GM18519 (cell line): ENCODE results near the gene IGSF23.
"Not testable (repeated sequence)": the region's sequence is repeated elsewhere in the genome, so short reads cannot be mapped to it uniquely, and the experiment has no call there.

Source experiments
- ATAC-seq: cut with Tn5 transposase; IDR thresholded peaks from one replicate; pipeline ENCODE4 v1.9.1; 2021; ENCODE audit warnings: mild to moderate bottlenecking, moderate library complexity; ENCODE audit not compliant: unreplicated experiment, low FRiP score

Gene IGSF23

DNA sequence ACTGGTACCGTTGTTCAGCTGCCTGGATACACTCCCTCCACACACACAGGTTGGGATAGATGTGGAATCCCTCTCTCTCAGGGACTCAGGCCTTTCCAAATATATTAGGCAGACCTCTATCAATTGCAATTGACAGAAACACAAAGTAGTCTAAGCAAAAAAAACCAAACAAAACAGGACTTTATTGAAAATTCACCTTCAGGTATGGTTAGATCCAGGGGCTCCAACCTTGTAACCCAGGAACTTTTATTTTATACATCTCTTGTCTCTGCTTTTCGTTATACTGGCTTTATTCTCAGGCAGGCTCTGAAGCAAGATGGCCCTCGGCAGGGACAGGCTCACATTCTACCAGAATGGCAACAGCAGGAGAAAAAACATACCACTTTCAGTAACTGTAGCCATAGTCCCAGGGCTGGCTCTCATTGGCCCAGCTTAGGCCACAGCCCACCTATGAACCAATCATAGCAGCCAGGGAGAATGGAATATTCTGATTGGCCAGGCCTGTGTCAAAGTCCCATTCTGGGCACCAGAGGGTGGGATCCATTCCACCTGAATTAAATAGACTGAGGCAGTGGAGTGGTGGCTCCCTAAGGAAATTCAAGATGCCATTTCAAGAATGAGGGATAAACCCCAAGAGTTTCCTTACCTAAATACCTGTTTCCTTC lies 44.8 kb downstream of the IGSF23 start:
- ATAC-seq: no peak

DNA sequence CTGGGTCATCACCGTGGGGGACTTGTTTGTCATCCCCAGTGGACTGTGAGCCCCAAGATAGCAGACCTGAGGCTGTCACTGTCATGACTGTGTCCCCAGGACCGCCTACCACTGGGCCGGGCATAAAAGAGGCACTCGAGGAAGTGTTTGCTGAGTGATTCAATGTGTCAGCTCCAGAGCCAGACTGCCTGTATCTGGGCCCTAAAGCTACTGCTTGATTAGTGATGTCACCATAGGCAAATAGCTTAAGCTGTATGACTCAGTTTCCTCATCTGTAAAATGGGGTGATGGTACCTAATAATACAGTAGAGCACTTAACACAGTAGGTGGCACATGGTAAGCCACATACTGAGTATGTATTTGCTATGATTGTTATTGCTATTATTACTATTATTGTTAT lies 46.7 kb downstream of the IGSF23 start:
- no peak for ATAC-seq

DNA sequence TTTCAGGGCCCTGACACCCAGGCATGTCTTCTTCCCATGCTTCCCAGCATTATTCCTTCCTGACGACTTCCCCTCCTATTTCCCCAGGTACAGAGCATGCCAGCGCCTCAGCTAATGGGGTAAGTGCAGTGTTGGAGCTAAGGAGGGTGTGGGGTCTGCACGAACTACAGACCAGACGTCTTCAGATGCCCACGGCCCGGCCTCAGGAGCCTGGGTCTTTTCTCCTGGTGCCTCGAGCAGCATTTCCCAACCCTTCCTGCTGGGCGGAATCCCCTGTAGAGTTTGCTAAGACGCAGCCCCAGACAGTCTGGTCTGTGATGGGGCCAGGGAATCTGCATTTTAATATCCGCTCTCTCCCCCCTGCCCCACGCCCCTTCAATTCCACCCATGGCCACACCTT lies 47.8 kb downstream of the IGSF23 start:
- no peak for ATAC-seq

DNA sequence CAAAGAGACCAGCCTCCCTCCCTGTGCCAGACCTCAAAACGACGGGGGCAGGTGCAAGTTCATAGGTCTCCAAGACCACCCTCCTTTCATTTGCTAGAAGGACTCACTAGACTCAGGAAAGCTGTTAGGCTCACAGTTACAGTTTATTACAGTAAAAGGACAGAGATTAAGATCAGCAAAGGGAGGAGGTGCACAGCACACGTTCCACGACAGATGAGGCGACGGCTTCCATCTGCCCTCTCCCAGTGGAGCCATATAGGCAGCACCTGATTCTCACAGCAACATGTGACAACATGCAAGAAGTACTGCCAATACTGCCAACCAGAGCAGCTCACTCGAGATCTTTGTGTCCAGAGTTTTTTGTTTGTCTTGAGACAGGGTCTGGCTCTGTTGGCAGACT lies 48.5 kb downstream of the IGSF23 start:
- ATAC-seq: no peak

DNA sequence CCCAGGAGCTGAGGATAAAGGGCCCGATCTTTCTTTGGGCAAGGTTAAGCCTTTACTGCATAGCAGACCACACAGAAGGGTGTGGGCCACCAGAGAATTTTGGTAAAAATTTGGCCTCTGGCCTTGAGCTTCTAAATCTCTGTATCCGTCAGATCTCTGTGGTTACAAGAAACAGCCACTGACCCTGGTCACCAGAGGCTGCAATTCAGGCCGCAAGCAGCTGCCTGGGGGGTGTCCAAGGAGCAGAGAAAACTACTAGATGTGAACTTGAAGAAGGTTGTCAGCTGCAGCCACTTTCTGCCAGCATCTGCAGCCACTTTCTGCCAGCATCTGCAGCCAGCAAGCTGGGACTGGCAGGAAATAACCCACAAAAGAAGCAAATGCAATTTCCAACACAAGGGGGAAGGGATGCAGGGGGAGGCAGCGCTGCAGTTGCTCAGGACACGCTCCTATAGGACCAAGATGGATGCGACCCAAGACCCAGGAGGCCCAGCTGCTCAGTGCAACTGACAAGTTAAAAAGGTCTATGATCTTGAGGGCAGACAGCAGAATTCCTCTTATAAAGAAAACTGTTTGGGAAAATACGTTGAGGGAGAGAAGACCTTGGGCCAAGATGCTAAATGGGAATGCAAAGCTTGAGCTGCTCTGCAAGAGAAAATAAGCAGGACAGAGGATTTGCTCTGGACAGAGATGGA lies 49.5 kb downstream of the IGSF23 start:
- no peak for ATAC-seq

DNA sequence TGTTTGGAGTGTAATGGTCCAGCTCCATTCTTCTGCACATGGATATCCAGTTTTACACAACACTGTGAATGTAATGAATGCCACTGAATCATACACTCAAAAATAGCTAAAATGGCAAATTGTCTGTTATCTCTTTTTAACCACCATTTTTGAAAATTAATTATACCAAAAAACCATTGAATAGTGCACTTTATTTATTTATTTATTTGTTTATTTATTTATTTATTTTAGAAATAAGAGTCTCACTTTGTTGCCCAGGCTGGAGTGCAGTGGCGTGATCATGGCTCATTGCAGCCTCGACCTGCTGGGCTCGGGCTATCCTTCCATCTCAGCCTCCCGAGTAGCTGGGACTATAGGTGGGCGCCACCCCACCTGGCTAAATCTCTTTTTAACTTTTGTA lies 50.6 kb downstream of the IGSF23 start:
- no peak for ATAC-seq

DNA sequence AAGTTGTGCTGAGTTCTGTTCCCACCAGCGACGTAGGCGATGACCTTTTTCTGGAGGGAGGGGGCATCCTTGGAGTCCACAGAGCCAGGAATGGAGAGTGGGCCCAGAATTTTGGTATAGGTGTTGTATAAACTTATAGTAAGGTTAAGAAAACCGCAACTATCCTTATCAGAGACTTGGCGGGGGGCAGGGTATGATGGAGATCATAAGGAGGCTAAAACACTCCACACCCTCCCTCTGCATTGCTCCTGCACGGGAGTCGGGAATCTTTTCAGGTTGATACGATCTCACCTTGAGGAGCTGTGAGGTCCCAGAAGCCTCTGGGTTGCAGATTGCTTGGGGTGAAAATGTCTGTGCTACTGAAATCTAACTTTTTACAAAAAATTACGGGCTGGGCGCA lies 51.6 kb downstream of the IGSF23 start:
- ATAC-seq: no peak

DNA sequence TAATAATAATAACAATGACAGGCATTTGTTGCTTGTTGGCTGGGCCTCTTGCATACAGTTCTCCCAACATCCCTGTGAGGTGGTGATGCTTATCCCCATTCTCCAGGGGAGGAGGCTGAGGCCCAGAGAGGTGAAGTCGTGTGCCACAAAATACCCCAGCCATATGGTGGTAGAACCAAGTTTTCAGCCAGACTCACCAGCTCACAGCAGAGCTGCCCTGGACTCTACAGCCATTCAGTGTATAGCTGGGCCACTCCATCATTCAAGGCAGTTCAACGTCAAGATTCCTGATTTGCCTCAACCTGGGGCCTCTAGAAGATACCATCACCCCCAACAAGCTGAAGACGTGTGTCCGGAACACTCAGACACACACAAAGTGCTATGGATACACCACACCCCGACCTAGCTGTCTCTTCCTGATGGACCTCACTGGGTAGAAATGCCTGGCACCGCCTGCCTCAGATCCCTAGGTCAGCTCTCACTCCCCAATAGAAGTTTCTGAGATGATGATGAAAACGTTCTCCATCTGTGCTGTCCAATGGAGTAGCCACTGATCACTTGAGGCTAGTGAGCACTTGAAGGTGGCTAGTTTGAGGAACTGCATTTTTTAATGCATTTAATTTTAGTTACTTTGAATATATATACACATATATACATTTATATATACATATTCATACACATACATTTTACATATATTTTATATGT lies 53.6 kb downstream of the IGSF23 start:
- no peak for ATAC-seq

DNA sequence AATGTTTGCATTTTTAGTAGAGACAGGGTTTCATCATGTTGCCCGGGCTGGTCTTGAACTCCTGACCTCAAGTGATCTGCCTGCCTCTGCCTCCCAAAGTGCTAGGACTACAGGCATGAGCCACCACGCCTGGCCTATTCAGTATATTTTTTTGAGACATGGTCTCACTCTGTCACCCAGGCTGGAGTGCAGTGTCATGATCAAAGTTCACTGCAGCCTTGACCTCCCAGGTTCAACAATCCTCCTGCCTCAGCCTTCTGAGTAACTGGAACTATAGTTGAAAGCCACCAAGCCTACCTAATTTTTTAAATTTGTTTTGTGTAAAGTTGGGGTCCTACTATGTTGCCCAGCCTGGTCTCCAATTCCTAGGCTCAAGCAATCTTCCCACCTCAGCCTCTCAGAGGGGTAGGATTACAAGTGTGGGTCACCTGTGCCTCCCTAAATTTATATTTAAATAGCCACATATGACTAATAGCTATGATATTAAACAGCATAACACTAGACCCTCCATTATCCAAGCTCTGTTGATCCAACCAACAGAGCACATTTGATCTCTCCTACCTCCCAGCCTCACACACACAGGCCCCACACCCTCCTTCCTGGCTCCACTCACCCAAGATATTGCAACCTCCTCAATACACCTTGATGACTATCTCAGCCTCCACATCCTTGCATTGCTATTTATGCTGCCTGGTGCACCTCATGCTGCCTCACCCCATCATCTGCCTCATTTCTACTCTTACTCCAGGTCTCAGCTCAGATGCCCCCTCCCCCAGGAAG lies 55.8 kb downstream of the IGSF23 start:
- ATAC-seq: no peak

DNA sequence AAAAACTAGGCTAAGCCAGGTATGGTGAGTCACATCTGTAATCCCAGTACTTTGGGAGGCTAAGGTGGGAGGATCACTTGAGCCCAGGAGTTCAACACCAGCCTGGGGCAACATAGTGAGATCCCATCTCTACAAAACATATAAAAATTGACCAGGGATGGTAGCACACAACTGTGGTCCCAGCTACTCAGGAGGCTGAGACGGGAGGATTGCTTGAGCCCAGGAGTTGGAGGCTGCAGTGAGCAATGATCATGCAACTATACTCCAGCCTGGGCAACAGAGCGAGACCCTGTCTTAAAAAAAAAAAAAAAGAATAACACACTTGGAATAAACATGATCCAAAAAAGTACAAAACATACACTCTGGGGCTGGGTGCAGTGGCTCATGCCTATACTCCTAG lies 56.7 kb downstream of the IGSF23 start:
- ATAC-seq: not testable (repeated sequence)

DNA sequence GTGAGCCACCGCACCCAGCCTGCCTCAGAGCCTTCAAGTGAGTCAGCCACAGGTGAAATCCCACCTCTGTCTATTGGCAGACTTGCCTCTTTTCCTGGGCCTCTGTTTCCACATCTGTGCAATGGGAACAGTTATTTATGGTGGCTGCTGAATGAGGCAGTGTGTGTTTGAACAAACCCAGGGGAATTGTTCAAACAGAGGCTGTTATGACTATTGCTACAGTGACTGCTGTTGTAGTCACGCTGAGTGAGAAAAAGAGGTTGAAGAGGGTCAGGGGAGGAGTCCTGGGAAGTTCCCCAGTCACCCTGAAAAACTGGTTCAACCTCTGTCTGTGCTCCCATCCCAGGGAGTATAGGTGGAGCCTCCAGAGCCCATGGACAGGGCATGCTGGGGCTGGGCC lies 58.0 kb downstream of the IGSF23 start, which contains the start of gene CEACAM19:
Gene CEACAM19 (plus strand): TSS at position 83 of the 400 bp plus-strand sequence. CDS start 450 bp downstream, outside the sequence.
- no peak for ATAC-seq

DNA sequence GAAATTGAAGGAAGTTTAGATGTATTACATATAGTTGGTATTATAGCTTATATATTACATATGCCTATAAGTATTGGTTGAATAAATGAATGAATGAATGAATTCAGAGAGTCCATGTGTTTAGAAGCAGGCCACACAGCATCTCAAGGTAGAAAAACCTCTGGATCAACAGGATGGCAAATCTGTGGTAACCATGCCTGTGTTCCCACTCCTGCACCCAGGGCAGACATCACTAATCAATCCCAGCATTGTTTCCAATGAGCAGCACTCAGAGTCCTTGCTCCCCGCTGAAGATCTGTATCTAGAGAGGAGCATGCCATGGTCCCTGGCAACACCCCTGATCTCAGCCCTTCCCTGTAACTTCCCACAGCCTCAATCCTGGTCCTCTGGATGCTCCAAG lies 58.9 kb downstream of the IGSF23 start:
- ATAC-seq: no peak

DNA sequence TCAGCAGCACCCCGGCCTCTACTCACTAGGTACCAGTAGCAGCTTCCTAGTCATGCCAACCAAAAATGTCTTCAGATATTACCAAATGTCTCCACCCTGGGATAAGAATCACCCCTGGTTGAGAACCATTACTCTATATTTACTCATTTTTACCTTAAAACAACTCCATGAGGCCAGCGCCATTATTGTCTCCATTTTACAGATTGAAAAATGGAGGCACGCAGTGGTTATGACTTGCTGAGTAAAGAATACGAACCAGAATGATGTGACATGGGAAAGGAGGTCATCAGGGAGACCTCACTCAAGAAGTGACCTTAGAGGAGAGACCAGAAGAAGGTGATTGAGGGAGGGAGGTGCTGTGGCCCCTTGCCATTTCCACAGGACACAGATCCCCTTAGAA lies 60.1 kb downstream of the IGSF23 start:
- no peak for ATAC-seq

DNA sequence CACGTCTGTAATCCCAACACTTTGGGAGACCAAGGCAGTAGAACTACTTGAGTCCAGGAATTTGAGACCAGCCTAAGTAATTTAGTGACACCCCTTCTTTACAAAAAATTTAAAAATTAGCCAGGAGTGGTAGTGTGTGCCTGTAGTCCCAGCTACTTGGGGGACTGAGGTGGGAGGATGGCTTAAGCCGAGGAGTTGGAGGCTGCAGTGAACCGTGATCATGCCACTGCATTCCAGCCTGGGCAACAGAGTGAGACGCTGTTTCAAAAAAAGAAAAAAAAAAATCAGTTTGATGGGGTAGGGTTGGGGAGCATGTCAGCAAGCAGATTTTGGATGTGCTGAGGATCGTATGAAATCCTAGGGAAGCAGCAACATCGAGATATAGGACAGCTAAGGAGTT lies 62.2 kb downstream of the IGSF23 start:
- no peak for ATAC-seq

DNA sequence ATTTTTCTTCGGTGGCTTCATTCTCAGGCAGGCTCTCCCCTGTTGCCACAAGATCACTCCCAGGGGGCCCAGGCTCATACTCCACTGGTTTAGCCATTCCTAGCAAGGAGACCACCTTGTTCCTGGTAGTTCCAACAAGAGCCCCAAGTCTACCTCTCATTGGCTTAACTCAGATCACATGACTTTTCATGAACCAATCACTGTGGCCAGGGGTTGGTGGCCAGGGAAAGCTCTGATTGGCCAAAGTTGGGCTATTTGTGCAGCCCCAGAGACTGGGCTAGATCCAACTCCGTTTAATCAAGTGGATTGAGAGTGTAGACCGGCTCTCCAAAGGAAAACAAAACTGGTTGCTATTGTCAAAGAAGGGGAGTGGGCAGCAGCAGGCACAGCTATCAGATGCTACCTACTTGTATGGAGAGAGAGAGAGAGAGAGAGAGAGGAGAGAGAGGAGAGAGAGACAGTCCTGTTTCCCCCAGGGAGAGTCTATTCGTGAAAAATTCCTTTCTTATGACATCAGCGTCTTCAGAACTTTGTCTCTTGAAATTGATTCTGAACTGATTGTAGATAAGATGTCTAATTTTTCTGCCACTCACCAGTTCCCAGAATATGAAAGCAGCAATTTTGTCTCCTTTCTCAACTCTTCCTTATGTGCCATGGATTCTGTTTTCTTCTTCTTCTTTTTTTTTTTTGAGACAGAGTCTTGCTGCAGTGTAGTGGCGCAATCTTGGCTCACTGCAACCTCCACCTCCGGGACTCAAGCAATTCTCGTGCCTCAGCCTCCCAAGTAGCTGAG lies 63.9 kb downstream of the IGSF23 start:
- ATAC-seq: no peak

DNA sequence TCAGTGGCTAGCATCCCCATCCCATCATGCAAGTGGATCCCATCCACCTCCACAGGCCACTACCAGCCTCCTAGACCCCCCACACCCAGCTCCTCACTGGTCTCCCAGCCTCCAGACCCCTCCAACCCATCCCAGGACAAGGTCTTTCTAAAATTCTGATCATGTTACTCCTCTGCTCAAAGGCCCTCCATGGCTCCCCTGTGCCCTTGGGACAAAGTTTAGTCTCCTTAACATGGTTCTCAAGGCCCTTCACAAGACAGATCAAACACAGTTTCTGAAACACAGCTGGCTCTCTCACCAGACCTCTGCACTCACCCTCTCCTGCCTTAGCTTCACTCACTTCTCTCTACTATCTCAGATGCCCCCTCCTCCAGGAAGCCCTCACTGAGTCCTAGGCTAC lies 67.2 kb downstream of the IGSF23 start:
- no peak for ATAC-seq

DNA sequence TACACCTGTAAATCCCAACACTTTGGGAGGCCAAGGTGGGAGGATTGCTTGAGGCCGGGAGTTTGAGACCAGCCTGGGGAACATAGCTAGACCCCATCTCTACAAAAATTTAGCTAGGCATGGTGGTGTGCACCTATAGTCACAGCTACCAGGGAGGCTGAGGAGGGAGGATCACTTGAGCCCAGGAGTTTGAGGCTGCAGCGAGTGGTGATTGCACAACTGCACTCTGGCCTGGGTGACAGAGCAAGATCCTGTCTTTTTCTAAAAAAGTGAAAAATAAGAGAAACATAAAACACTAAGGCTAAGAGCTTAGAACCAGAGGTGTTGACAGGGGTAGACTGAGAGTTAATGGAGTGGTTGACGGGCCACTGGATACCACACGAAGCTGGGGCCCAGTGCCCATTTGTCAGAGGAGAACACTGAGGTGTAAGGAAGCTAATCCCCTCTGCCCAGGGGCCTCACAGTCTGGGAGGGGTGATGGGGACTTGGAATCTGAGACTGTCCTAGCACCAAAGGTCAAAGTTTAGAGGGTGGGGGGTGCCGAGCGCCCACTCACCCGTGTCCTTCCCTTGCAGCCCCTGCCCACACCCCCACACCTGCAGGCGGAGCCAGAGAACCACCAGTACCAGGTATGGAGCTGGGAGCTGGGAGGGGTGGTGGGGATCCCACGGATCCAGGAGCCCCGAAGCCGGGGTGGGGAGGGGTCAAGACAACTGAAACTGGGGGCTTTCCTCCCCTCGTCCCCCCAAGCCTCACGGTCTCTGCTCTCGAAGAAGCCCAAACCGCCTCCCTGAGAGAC lies 68.8 kb downstream of the IGSF23 start:
- ATAC-seq: no peak

DNA sequence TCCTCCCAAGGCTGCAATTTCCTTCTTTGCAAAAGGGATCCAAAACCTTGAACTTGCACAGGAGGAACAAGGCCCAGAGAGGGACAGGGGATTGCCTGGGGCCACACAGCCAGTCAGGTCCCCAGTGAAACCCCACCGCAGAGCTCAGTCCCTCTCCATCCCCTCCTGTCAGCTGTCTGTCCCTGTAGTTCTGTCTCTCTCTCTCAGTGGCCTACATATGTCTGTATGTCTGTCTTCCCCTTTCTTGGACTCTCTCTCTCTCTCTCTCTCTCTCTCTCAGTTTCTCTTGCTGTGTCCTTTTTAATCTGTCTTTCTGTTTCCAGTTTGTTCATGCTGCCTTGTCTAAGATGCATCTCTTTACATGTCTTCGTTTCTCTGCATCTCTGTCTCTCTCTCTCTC lies 69.4 kb downstream of the IGSF23 start:
- ATAC-seq: no peak

DNA sequence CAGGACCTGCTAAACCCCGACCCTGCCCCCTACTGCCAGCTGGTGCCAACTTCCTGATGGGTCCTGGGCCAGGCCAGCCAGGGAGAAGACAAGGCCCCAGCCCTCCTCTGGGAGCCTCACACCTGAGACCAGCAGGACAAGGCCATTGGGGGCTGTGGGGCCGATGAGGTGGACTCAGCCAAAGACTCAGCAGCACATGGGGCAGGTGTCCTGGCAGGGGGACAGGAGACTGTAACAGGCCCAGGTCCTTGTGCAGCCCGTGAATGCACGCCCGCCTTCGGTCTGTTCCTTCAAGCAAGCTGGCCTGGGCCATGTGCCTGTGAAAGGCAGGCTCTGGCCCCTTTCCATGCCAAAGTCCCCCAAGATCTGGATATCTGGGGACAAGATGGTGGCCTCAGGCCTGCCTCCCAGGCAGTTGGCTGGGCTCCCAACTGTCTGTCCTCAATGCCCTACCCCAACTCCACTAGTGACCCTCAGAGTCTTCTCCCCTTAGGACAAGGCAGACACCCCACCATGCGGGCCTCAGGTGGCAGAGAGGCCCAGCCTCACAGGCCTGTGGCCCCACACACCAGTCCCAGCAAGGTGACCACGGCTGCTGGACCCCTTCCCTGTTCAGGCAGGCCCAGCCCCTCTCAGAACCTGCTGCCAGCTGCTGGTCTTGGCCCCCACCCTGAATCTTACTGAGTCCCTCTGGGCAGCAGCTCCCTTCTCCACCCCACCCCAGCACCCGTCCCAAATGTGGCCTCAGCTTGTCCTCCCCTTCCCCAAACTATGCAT lies 70.3 kb downstream of the IGSF23 start:
- no peak for ATAC-seq
